GM13976 (cell line): ENCODE data around the gene GNPTAB.

ENCODE experiments used
- DNase-seq: peaks from one replicate; pipeline ENCODE4 v3.0.0; 2012; ENCODE audit warnings: low spot score
- CTCF ChIP-seq: IDR thresholded peaks from 2 replicates; pipeline ENCODE4 v1.5.1; 2012; ENCODE audit warnings: borderline replicate concordance, mild to moderate bottlenecking; ENCODE audit not compliant: insufficient read depth; ENCODE audit errors: extremely low read depth, missing control alignments, control extremely low read depth
- in situ Hi-C: fragments of 300-500 bp; cut with MboI; formaldehyde crosslinking; loops from one replicate; pipeline ENCODE4 v1.12.0; 2022; ENCODE audit warnings: low sequenced_read_pairs, mixed read lengths, inconsistent platforms; ENCODE audit not compliant: unreplicated experiment

The GNPTAB gene

GRCh38 chr12:101767537-101767936 is 63.2 kb downstream of the GNPTAB start:
- in situ Hi-C loops, result loop anchor here (10.0 to 25.0 kb wide), 2 partner anchors 273 to 355 kb away; partner anchors contain the start of gene ARL1

GRCh38 chr12:101764051-101764792 is 66.5 kb downstream of the GNPTAB start:
- no peak for TF ChIP-seq CTCF
- DNase-seq, result no peak
- in situ Hi-C loops, result loop anchor here (10.0 to 25.0 kb wide), 2 partner anchors 269 to 352 kb away; partner anchors contain the start of gene ARL1

More at GRCh38 chr12:101767537-101767936, 63.2 kb downstream of the GNPTAB start:
- no peak for TF ChIP-seq CTCF
- DNase-seq, result no peak

- TF ChIP-seq CTCF, result no peak
- in situ Hi-C loops, result loop anchor here (10.0 to 25.0 kb wide), 2 partner anchors 269 to 351 kb away; partner anchors contain the start of gene ARL1
- no peak for DNase-seq
Observed at GRCh38 chr12:101763246-101763931, 67.4 kb downstream of the GNPTAB start.

- TF ChIP-seq CTCF, result no peak
- in situ Hi-C loops, result loop anchor here (10.0 to 25.0 kb wide), 2 partner anchors 267 to 349 kb away; partner anchors contain the start of gene ARL1
- DNase-seq, result no peak
Observed at GRCh38 chr12:101761781-101762180, 69.0 kb downstream of the GNPTAB start.

- TF ChIP-seq CTCF, result no peak
- in situ Hi-C loops, result loop anchor here (10.0 to 25.0 kb wide), 2 partner anchors 267 to 349 kb away; partner anchors contain the start of gene ARL1
- no peak for DNase-seq
Observed at GRCh38 chr12:101761350-101761749, 69.4 kb downstream of the GNPTAB start.

GRCh38 chr12:101759396-101760047 is 71.2 kb downstream of the GNPTAB start:
- in situ Hi-C loops, result loop anchor here (10.0 to 25.0 kb wide), 2 partner anchors 265 to 347 kb away; partner anchors contain the start of gene ARL1
- DNase-seq, result peak; percentile 50
- TF ChIP-seq CTCF, result peak; percentile 48
